Epithelial cell of proximal tubule (primary cell): ENCODE data around the gene PCP4. TPM values are rescaled to one million over a fixed set of nuclear protein-coding genes. Genes with fewer than 3 reads are reported as not detected.

Experiments
- DNase-seq: peaks from one replicate; pipeline ENCODE4 v3.0.0-alpha.2; 2011; ENCODE audit warnings: low read depth
- H3K4me3 ChIP-seq: 2 replicates; pipeline ENCODE4 v1.5.1; 2011; ENCODE audit warnings: low read depth, mild to moderate bottlenecking, low read length
- CTCF ChIP-seq: conservative IDR thresholded peaks from 2 replicates; pipeline ENCODE4 v1.5.1; 2012; ENCODE audit warnings: low read depth, mild to moderate bottlenecking, low read length
- total RNA-seq: library from RNA; depleted of rRNA; stranded (reverse); fragments of >200 nt; gene quantifications from 2 replicates; pipeline ENCODE4 v1.2.3, GENCODE V29; 2015

PCP4 gene
- total RNA-seq, 1 donor from 2014 or later, result not detected

- H3K4me3 ChIP-seq, result no peak overlapping the region
- no peak for TF ChIP-seq CTCF
- no peak for DNase-seq
Measured at GRCh38 chr21:39900491-39900890, 33.3 kb downstream of the PCP4 start.

DNA sequence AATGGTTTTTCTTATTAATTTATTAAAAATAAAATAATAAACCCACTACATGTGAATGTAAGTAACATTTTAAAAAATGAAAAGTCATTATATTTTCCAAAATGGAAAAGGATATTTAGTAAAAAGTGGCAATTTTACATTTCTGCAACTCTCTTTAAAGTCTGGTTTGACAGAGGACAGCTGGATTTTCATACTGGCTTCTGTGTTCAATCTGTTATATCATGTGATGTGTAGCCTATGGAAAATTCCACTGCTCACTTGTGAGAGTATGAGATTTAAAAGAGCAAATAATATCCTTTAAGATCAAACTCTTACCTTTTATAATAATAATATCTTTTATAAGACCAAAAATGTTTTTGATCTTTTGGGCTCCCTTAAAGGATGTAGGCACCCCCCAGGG, 33.7 kb downstream of the PCP4 start:
- no peak for TF ChIP-seq CTCF
- no peak overlapping the region for H3K4me3 ChIP-seq
- no peak for DNase-seq

DNA sequence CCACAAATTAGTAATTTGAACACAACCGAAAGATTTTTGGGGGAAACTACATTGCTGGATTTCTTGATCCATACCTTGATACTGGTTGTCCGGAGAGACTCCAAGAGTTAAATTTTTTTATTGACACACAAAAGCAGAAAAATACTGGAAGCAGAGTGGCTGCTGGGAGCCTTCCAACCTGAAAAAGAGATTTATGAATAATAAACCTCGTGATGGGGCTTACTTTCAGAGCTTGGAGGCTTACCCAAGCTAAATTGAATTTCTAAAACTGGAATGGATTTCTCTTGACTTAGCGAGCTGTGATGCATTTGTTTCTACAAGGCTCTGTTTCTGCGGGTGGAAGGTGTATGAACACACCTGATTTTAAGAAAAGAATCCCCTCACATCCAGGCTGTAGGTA, 35.7 kb downstream of the PCP4 start:
- no peak for DNase-seq
- no peak overlapping the region for H3K4me3 ChIP-seq
- no peak for TF ChIP-seq CTCF

GRCh38 chr21:39904457-39904856, 37.2 kb downstream of the PCP4 start:
- DNase-seq, result no peak
- TF ChIP-seq CTCF, result no peak
- H3K4me3 ChIP-seq, result no peak overlapping the region

DNA sequence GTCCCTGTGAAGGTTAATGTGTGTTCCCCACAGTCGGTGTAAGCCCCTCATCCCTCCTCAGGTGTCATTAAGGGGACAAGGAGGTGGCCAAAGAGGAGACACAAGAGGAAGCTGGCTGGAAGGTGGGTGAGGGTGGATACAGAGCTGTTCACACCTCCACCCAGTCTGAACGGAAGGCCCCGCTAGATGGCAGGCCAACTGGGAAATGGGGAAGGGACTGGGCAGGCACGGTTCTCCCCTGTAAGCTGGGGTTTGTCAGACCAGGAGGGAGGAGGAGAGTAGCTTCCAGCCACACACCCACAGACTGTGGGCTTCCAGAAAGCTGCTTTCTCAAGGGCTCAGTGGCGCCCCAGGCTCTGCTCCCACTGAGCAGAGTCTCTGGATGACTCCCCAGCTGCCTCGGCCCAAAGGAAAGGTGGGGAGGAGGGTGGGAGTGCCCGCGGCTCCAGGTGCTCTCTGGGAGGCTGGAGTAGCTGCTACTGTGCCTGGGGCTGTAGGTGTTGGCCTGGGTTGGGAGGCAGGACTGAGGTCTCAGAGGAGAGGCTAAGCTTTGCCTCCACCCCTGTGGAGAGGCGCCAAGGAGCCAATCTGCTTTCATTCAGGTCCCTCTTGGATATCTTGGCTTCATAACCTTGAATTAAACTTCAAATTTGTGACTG, 41.2 kb downstream of the PCP4 start:
- no peak for TF ChIP-seq CTCF
- no peak for DNase-seq

DNA sequence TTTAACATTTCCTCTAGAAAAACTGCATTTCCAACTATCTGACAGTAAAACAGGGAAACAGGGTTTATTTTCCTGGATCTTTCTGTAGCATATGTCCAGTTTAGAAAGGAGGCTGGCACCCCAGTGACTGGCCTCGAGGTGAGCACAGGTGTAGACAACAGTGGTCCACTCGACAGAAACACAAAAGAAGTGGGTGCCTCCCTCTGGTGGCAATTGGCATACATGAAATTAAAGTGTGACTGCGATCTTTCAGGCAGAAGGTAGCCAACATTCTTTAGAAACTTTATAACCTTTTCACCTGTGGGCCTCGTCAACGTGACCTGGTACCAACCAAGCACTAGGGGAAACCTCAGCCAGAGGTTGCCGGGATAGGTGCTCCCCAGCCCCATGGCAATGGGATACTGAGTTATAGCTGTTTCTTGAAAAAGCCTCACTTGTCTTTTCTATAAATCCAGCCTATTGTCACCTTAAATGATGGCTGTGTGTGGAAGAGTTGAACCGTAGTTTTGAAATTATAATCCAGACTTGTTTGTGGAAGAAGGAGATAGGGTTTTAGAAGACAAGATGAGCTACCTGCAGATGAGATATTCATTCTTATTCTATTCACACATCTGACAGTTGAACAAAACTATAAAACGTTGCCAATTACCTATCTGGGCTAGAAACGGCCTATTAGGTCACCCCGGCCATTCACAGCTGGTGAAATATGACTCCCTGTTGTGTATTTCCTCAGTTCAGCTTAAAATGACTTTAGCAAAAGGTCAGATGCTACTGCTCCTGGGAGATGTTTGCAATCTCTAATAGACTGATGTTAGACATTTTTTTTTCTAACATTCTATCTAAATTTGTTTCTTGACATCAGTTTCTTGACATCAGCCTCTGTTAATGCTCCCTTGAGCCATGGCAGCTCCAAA, 44.3 kb downstream of the PCP4 start:
- DNase-seq, result no peak
- peak; percentile 56 for TF ChIP-seq CTCF

More for the DNA sequence above, 41.2 kb downstream of the PCP4 start:
- no peak overlapping the region for H3K4me3 ChIP-seq

More for the DNA sequence above, 44.3 kb downstream of the PCP4 start:
- H3K4me3 ChIP-seq, result no peak overlapping the region
